ENCODE data around the gene HTR2C.

GRCh38 chrX:114582698-114583395 is 1.0 kb upstream of the HTR2C start:
- TF ChIP-seq FOXK2 (IDR thresholded peaks at IDR 0.05) (no peak), REST (IDR thresholded peaks at IDR 0.05; ENCODE audit: low read depth, low read length) (no peak), POU2F2 (IDR thresholded peaks at IDR 0.05; ENCODE audit: borderline replicate concordance, low read depth, low read length) (no peak), MEF2B (IDR thresholded peaks at IDR 0.05; ENCODE audit: partially characterized antibody, poor library complexity, severe bottlenecking) (no peak), CEBPZ (IDR thresholded peaks at IDR 0.05; ENCODE audit: low read depth, low read length) (no peak), HDAC6 (IDR thresholded peaks at IDR 0.05; ENCODE audit: unreplicated experiment) (no peak), EP300 (IDR thresholded peaks at IDR 0.05; ENCODE audit: borderline replicate concordance in 1 of 2, control insufficient read depth in 1 of 2, low read depth in 2 of 2, low read length in 2 of 2) (no peak), CTCF (IDR thresholded peaks at IDR 0.05 in 2 of 3, conservative IDR thresholded peaks at IDR 0.05 in 1 of 3; ENCODE audit: control insufficient read depth in 2 of 3, extremely low read depth in 1 of 3, insufficient read depth in 1 of 3, low read depth in 3 of 3, low read length in 3 of 3) (no peak), ATF3 (IDR thresholded peaks at IDR 0.05; ENCODE audit: borderline replicate concordance, extremely low read depth, low read depth, low read length) (no peak)

Measured in GM12878 (cell line).